Spleen (tissue), 7 donors: ENCODE measurements around the gene GMDS.

Experiments used
- CTCF ChIP-seq, 11 experiments: fragments of 200-600 bp in 7 of 11; fragments of 450-650 bp in 4 of 11; sonication (generic) in 4 of 11; IDR thresholded peaks in 8 of 11; conservative IDR thresholded peaks in 3 of 11; 1 replicate in 7 of 11; 2 replicates in 4 of 11; pipeline versions ENCODE4 v1.4.0 to v1.8.0; 2016 to 2021; ENCODE audit warnings: antibody characterized with exemption in 11 of 11, inconsistent platforms in 4 of 11, mild to moderate bottlenecking in 1 of 11
- POLR2A ChIP-seq, 3 donors: fragments of 450-650 bp; IDR thresholded peaks; one replicate each; pipeline ENCODE4 v1.5.1; 2017; ENCODE audit warnings: antibody characterized with exemption in 3 of 3, mild to moderate bottlenecking in 1 of 3
- POLR2AphosphoS5 ChIP-seq, 3 donors: sonication (generic); formaldehyde crosslinking; IDR thresholded peaks; one replicate each; pipeline ENCODE4 v1.5.1; 2017; ENCODE audit warnings: antibody characterized with exemption in 3 of 3
- donor health status: DM: no; HTN: no; CAD: no; lungs with moderate emphysema.
- donor health status: DM: no; HTN: no; CAD: no.
- donor health status: DM: no; HTN: no; CAD: no.

GRCh38 chr6:2129182-2129621 lies 116.2 kb downstream of the GMDS start:
- TF ChIP-seq CTCF (IDR thresholded peaks at IDR 0.05 in 8 of 11, conservative IDR thresholded peaks at IDR 0.05 in 3 of 11) (no peak), POLR2A (IDR thresholded peaks at IDR 0.05) (no peak), POLR2AphosphoS5 (IDR thresholded peaks at IDR 0.05) (no peak)
